Fibroblast of lung (primary cell): Measurements from ENCODE around the gene CCDC197.

Experiments used
- EZH2 ChIP-seq: IDR thresholded peaks from 2 replicates; pipeline ENCODE4 v1.5.1; 2012; ENCODE audit warnings: low read length, control low read depth, mild to moderate bottlenecking; ENCODE audit errors: missing control alignments
- TF ChIP-seq, protein P1 (sequence below), 2 donors: IDR thresholded peaks in 1 of 2; conservative IDR thresholded peaks in 1 of 2; 1 replicate in 1 of 2; 2 replicates in 1 of 2; pipeline ENCODE4 v1.5.1; 2011 to 2012; ENCODE audit warnings: low read length in 2 of 2, control low read depth in 1 of 2, inconsistent platforms in 1 of 2, low read depth in 1 of 2, mild to moderate bottlenecking in 1 of 2

GRCh38 chr14:93971635-93972027 is 25.5 kb upstream of the CCDC197 start:
- TF ChIP-seq, protein P1, sequence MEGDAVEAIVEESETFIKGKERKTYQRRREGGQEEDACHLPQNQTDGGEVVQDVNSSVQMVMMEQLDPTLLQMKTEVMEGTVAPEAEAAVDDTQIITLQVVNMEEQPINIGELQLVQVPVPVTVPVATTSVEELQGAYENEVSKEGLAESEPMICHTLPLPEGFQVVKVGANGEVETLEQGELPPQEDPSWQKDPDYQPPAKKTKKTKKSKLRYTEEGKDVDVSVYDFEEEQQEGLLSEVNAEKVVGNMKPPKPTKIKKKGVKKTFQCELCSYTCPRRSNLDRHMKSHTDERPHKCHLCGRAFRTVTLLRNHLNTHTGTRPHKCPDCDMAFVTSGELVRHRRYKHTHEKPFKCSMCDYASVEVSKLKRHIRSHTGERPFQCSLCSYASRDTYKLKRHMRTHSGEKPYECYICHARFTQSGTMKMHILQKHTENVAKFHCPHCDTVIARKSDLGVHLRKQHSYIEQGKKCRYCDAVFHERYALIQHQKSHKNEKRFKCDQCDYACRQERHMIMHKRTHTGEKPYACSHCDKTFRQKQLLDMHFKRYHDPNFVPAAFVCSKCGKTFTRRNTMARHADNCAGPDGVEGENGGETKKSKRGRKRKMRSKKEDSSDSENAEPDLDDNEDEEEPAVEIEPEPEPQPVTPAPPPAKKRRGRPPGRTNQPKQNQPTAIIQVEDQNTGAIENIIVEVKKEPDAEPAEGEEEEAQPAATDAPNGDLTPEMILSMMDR (conservative IDR thresholded peaks at IDR 0.05 in 1 of 2, IDR thresholded peaks at IDR 0.05 in 1 of 2; ENCODE audit: low read depth in 1 of 2, low read length in 2 of 2): no peak
- TF ChIP-seq EZH2: no peak
